ENCODE results near the gene HS3ST6. TPM values are rescaled to one million over a fixed set of nuclear protein-coding genes. Genes with fewer than 3 reads are reported as not detected.

HS3ST6 gene
- total and polyA plus RNA-seq, 2 of the 13 experiments (the other 11 are each of a cell fraction or from before 2014, with no cell fraction given) = not detected

- TF ChIP-seq AKNA (CRISPR knock-in tag; IDR thresholded peaks at IDR 0.05; ENCODE audit: borderline replicate concordance) (no peak), KMT2A (CRISPR knock-in tag; IDR thresholded peaks at IDR 0.05) (no peak), TBX3 (IDR thresholded peaks at IDR 0.05; ENCODE audit: borderline replicate concordance) (no peak), RBM22 (optimal IDR thresholded peaks at IDR 0.05; ENCODE audit: low read length) (peak; percentile 32), RBFOX2 (IDR thresholded peaks at IDR 0.05; ENCODE audit: low read depth, low read length) (peak; percentile 37; the same call in 1 of the 2 replicates), ZNF160 (CRISPR knock-in tag; IDR thresholded peaks at IDR 0.05) (no peak), GTF3A (CRISPR knock-in tag; conservative IDR thresholded peaks at IDR 0.05) (no peak), MXD1 (CRISPR knock-in tag; IDR thresholded peaks at IDR 0.05) (no peak), RNF219 (CRISPR knock-in tag; IDR thresholded peaks at IDR 0.05) (no peak)
These were observed 18.8 kb upstream of the HS3ST6 start (continued) for GRCh38 chr16:1936945-1937479.
